Gastroesophageal sphincter (tissue), 4 donors: ENCODE data around the gene KCNAB1. TPM values are rescaled to one million over a fixed set of nuclear protein-coding genes. Genes with fewer than 3 reads are reported as not detected.

Experiments used
- ATAC-seq: fragments of 150-250 bp; one replicate; pipeline ENCODE4 v1.9.1; 2016; ENCODE audit warnings: mild to moderate bottlenecking, moderate library complexity
- H3K27ac ChIP-seq, 4 donors: fragments of 200-600 bp; sonication (generic) in 3 of 4; 1 replicate in 3 of 4; 2 replicates in 1 of 4; pipeline ENCODE4 v1.5.1; 2016 to 2019
- H3K27me3 ChIP-seq: fragments of 200-600 bp; sonication (generic); one replicate; pipeline ENCODE4 v1.5.1; 2019
- H3K36me3 ChIP-seq, 2 donors: fragments of 200-600 bp; sonication (generic); one replicate each; pipeline ENCODE4 v1.5.1; 2019; ENCODE audit warnings: control low read depth in 1 of 2
- H3K4me1 ChIP-seq, 3 donors: fragments of 200-600 bp; sonication (generic); 1 replicate in 2 of 3; 2 replicates in 1 of 3; pipeline ENCODE4 v1.5.1; 2016 to 2019; ENCODE audit warnings: control low read depth in 2 of 3
- H3K4me3 ChIP-seq, 2 donors: fragments of 200-600 bp; sonication (generic); one replicate each; pipeline ENCODE4 v1.5.1; 2019; ENCODE audit warnings: mild to moderate bottlenecking in 1 of 2, moderate library complexity in 1 of 2
- H3K9me3 ChIP-seq, 3 donors: fragments of 200-600 bp; sonication (generic); one replicate each; pipeline ENCODE4 v1.5.1; 2017 to 2019; ENCODE audit warnings: control low read depth in 2 of 3
- EP300 ChIP-seq: sonication (generic); formaldehyde crosslinking; IDR thresholded peaks from one replicate; pipeline ENCODE4 v1.6.1; 2017; ENCODE audit warnings: antibody characterized with exemption, mild to moderate bottlenecking
- POLR2A ChIP-seq, 2 donors: fragments of 450-650 bp; IDR thresholded peaks; one replicate each; pipeline ENCODE4 v1.6.1; 2017; ENCODE audit warnings: antibody characterized with exemption in 2 of 2, mild to moderate bottlenecking in 2 of 2, moderate library complexity in 1 of 2
- POLR2AphosphoS5 ChIP-seq: sonication (generic); formaldehyde crosslinking; IDR thresholded peaks from one replicate; pipeline ENCODE4 v1.6.1; 2017; ENCODE audit warnings: antibody characterized with exemption
- WGBS, 2 donors: methylation state at CpG; one replicate each; pipeline ENCODE4 v1.1.5; 2018; ENCODE audit warnings: low coverage in 1 of 2; 5-methylcytosine and 5-hydroxymethylcytosine counted together
- total RNA-seq, 4 donors: library from RNA; depleted of rRNA; stranded (reverse); fragments of >200 nt; gene quantifications; one replicate each; pipeline ENCODE4 v1.1.0, GENCODE V29; 2016
- TF ChIP-seq, protein P1 (sequence below), 4 experiments: fragments of 200-600 bp in 2 of 4; fragments of 450-650 bp in 2 of 4; sonication (generic) in 1 of 4; IDR thresholded peaks; one replicate each; pipeline ENCODE4 v1.5.1; 2017 to 2019; ENCODE audit warnings: antibody characterized with exemption in 4 of 4, mild to moderate bottlenecking in 2 of 4, moderate library complexity in 2 of 4

The KCNAB1 gene
- total RNA-seq, 4 donors from 2014 or later = 0.31 to 6.3 (median 1.9) TPM

DNA sequence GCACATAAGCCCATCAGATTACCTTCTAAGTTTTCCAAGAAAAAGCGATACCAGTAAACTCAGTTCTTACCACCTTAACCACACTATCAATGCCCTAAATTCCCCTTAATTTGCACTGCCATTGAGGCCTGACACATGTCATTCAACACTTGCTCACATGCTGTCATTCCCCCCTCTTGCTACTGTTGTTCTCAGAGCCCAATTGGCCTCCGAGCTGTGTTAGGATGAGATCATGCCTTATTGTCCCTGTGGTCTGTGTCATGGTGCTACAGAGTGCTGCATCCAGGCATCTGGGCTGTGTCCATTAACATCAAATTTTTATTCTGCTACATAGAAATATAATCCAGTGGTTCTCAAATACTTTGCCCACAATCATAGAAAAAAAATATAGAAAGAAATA is 221.0 kb downstream of the KCNAB1 start:
- no peaks in the 10 kb centered on the region for H3K9me3 ChIP-seq
- no peaks in the 10 kb centered on the region for H3K4me1 ChIP-seq
- TF ChIP-seq POLR2A (IDR thresholded peaks at IDR 0.05) = no peak
- no peak for TF ChIP-seq POLR2AphosphoS5
- TF ChIP-seq, protein P1, sequence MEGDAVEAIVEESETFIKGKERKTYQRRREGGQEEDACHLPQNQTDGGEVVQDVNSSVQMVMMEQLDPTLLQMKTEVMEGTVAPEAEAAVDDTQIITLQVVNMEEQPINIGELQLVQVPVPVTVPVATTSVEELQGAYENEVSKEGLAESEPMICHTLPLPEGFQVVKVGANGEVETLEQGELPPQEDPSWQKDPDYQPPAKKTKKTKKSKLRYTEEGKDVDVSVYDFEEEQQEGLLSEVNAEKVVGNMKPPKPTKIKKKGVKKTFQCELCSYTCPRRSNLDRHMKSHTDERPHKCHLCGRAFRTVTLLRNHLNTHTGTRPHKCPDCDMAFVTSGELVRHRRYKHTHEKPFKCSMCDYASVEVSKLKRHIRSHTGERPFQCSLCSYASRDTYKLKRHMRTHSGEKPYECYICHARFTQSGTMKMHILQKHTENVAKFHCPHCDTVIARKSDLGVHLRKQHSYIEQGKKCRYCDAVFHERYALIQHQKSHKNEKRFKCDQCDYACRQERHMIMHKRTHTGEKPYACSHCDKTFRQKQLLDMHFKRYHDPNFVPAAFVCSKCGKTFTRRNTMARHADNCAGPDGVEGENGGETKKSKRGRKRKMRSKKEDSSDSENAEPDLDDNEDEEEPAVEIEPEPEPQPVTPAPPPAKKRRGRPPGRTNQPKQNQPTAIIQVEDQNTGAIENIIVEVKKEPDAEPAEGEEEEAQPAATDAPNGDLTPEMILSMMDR (IDR thresholded peaks at IDR 0.05) = no peak
- TF ChIP-seq EP300 = no peak
- ATAC-seq = no peak
- no peak overlapping the region for H3K27ac ChIP-seq
- WGBS, 2 donors = 79 to 100% methylated on average over 2 of the region's 2 CpGs
- H3K27me3 ChIP-seq = no peaks in the 10 kb centered on the region
- H3K4me3 ChIP-seq = no peak overlapping the region
- no peaks in the 10 kb centered on the region for H3K36me3 ChIP-seq

DNA sequence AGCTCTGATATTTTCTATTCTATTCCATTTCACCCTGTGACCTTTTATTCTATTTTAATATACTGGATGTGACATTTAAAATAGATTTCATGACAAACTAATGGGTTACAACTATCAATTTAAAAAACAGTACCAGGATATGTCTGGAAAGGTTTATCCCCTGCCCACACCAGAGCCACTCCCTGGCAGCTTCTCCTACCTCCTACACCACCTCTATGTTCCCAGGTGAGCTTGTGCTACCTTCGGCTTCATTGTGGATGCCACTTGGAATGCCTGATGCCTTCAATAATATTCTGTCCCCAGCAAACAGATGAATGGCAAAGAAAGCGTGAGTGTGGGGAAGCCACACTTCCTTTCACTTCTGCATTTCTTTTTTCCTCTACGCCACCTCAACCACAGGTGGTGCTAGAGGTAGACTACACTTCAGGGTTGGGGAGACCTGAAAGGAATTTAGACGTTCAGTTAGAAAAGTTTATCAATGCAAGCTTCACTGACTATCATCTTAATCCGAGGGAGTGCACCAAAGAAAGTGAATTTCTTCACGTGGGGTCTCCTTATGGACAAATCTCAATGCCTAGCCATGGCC is 221.5 kb downstream of the KCNAB1 start:
- no peaks in the 10 kb centered on the region for H3K9me3 ChIP-seq
- WGBS, 2 donors = 84% methylated on average over 4 of the region's 6 CpGs; no CpG with 5 or more reads in 1 of the 2 donors
- TF ChIP-seq EP300 (no peak), POLR2A (IDR thresholded peaks at IDR 0.05) (no peak), POLR2AphosphoS5 (no peak)
- TF ChIP-seq, protein P1 (IDR thresholded peaks at IDR 0.05) = no peak
- H3K4me1 ChIP-seq = no peaks in the 10 kb centered on the region
- no peak overlapping the region for H3K27ac ChIP-seq
- no peaks in the 10 kb centered on the region for H3K36me3 ChIP-seq
- H3K4me3 ChIP-seq = no peak overlapping the region
- ATAC-seq = no peak
- H3K27me3 ChIP-seq = no peaks in the 10 kb centered on the region

DNA sequence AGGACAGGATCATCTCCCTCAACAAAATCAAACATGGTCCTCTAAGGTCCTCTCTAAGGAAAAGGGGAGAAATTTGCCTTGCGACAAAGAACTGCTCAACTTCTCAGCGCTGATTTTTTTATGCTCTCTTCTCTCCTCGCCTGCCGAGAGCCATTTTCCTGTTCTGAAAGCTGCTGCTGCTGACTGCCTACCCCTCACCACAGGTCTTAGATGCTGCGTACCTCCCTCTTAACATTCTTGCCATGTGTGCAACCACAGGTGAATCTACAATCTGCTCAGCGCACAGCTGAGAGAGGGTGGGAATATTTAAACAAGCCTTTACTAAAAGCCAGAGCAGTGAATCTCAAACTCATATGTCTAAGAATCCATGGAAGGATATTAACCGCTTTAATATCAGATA is 223.8 kb downstream of the KCNAB1 start:
- Histone ChIP-seq H3K9me3 (no peaks in the 10 kb centered on the region), H3K27ac (no peak overlapping the region), H3K4me3 (no peak overlapping the region), H3K27me3 (no peaks in the 10 kb centered on the region), H3K36me3 (no peaks in the 10 kb centered on the region), H3K4me1 (no peaks in the 10 kb centered on the region)
- TF ChIP-seq POLR2A (IDR thresholded peaks at IDR 0.05) (no peak), POLR2AphosphoS5 (no peak), EP300 (no peak)
- TF ChIP-seq, protein P1 (IDR thresholded peaks at IDR 0.05) = no peak
- 93 to 95% methylated on average over 6 to 7 of the region's 7 CpGs for WGBS, 2 donors
- ATAC-seq = no peak

DNA sequence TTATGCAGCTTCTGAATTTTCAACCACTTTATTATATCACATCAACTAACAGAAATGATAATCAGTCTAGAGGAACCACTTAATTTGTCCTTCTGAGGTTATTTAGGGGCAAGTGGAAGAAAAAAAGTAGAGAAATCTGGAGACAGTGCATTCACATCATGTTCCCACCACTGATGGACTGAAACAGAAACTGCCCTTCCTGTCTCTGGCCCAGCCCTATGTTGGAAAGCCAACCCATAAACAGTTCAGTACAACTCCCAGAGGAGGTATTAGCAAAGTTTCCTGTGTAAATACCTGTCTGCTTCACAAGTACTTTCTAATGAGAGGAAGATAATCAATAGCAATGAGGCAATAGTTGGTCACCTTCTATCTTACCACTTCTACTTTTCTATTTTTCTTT is 228.7 kb downstream of the KCNAB1 start:
- no peak for ATAC-seq
- H3K9me3 ChIP-seq = no peaks in the 10 kb centered on the region
- no peaks in the 10 kb centered on the region for H3K27me3 ChIP-seq
- no peak overlapping the region for H3K27ac ChIP-seq
- no peaks in the 10 kb centered on the region for H3K4me1 ChIP-seq
- TF ChIP-seq, protein P1 (IDR thresholded peaks at IDR 0.05) = no peak
- TF ChIP-seq EP300 (no peak), POLR2A (IDR thresholded peaks at IDR 0.05) (no peak), POLR2AphosphoS5 (no peak)
- no peak overlapping the region for H3K4me3 ChIP-seq
- H3K36me3 ChIP-seq = no peaks in the 10 kb centered on the region

DNA sequence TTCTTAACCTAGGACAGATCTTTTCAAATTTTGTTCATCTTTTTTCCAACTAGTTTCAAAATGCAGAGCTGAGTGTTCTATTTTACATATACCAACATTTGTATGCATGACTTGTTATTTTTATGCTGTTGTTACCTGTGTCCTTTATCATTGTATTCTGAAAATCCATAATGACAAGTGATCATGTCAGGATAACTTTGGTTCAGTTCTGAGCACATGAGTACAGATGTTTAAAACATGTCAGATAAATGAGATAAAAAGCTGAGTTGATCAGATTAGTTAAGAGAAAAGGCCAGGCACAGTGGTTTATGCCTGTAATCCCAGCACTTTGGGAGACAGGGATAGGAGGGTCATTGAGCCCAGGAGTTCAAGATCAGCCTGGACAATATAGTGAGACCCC is 229.6 kb downstream of the KCNAB1 start:
- ATAC-seq = no peak
- no peak overlapping the region for H3K4me3 ChIP-seq
- H3K9me3 ChIP-seq = no peaks in the 10 kb centered on the region
- H3K27ac ChIP-seq = no peak overlapping the region
- no peaks in the 10 kb centered on the region for H3K4me1 ChIP-seq
- no peaks in the 10 kb centered on the region for H3K27me3 ChIP-seq
- no peaks in the 10 kb centered on the region for H3K36me3 ChIP-seq
- TF ChIP-seq POLR2AphosphoS5 (no peak), EP300 (no peak), POLR2A (IDR thresholded peaks at IDR 0.05) (no peak)
- TF ChIP-seq, protein P1 (IDR thresholded peaks at IDR 0.05) = no peak
